ENCODE data around the gene TRMT1.

TRMT1 gene

DNA sequence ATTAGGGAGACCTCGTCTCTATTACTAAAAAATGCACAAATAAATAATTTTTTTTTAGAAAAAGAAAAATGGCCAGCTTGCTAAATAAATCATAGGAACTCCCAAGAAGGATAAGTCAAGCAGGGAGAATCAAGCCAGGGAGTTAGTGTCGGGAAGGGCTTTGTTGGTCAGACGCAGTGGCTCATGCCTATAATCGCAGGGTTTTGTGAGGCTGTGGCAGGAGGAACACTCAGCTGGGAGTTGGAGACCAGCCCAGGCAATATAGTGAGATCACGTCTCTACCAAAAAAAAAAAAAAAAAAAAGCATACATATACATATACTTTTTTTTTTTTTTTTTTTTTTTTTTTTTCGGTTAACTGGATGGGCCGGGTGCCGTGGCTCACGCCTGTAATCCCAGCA is 10.5 kb upstream of the TRMT1 start:
- DNase-seq, result no peak

DNA sequence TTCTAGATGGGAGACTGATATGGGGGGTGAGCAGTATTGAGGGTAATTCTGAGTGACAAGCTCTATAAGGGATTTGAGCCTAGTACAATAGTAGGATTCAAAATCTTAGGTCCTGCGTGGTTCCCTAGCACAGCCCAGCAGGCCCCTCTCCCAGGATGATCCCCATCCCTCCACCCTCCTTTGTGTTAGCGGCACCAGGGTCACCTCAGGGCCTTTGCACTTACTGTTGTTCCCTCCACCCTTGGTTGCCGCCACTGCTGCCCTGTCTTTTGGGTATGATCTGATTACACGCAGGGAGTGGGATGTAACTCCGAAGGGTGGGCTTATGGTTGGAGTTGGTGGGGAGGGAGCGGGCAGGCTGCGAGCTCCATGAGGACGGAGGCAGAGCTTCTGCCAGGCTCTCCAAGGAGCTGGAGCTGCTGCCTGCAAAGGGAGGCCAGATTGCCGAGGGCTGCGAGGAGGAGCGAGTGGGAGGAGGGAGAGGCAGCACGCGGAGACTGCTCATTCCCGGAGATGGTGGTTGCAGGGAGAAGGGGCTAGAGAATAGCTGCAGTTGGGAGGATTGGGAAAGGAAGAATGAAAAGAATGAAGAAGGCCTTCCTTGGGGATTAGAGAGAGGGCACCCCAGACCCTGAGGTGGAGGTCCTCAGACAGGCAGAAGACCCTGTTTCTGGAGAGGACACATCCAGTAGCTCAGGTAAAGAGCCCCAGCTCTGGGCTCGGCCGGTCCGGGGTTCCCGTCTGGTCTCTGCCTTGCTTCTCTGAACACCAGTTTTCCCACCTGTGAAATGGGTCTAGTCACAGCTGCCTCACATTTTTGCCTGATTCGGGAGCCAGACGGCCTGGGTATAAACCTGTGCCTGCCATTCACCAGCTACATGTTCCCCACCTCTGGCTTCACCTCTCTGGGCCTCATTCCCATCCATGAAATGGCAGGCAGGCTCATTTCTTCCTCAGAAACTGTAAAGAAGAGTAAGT is 6.7 kb upstream of the TRMT1 start:
- DNase-seq, result no peak

DNA sequence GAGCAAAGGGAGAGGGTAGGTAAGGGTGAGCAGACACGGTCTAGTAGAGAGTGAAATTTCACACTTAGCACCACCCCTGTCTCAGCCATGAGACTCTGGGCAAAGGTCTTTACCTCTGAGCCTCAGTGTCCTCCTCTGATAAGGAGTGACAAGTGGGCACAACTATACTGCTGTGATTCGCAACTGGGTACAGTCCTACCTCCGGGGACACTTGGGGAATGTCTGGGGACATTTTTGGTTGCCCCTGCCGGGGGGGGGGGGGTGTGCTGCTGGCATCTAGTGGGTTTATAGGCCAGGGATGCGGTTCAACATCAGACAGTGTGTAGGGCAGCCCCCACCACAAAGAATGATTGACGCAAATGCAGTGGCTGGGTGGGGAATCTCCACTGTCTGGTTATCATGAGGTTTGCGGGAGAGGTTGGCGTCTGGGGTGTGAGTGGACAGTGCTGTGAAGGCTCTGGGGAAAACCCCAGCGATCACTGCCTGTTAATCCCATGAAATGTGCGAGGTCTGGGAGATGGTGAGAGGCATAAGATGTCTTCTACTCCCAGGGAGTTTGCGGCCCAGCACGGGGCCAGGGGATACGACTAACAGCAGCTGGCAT is 5.8 kb upstream of the TRMT1 start:
- DNase-seq, result no peak

DNA sequence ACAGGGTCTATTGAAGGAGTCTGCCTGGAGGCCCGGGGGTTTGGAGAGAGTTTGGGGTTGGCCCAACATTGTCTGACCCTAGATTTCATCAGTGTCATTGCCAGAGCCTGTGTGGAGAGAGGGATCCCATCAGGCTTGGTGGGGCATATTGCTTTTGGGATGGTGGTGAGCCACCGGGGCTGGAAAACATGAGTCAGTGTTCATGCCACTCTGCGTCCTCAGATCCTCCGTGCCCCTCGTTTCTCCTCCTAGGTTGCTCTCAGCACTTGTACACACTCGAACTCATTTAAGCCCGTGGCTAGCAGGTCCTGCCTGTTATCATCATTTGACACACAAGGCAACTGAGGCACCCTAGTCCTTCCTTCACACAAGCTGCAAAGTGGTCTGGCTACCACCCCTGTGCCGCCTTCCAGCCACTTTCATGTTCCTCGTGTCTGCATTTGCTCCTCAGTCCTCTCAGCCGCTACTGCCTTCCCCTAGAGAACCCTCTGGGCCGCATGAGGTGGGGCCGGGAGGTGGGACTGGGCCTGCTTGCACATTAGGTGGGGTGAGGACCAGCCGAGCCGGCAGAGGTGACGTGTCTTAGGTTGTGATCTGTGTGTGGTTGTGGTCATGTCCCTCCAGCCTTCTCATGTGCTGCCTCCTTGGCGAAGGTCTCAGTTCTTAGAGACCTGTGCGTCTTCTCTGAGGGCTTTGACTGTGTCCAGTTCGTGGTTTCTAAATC is 5.2 kb upstream of the TRMT1 start:
- no peak for DNase-seq

DNA sequence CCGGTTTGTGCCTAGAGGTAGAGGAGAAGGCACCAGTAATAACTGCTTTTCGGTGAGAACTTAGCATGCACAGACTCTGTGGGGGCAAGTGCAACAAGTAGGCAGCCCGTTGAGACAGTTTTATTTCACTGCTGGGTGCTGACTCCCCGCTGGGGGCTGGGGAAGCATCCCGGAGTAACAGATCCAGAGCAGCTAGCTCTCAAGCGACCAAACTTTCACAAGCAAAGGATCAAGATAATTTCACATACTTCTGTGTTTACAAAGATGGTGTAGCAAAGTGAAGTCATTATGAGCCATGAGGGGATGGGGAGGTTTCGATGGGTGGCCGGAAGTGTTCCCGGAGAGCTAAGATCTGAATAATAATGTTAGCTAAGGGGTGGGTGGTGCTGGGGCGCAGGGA is 4.3 kb upstream of the TRMT1 start:
- DNase-seq, result no peak

DNA sequence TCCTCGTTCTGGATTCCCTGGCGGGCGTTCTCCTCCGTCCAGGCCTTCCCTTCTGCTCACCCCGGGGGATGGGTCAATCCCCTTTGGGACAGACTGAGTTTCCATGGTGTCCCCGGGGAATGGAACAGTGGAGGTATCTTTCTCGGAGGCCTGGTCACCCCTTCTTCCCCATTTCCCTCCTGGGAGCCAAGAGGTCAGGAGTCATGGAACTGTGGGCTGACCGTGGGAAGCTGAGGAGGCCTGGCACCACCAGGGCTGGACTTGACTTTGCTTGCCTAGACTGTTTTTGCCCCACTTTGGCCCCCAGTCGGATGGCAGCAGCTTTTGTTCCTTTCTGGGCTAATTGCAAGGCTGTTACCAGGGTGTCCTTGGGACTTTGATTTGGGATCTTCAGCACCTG is 3.5 kb upstream of the TRMT1 start:
- DNase-seq, result no peak

DNA sequence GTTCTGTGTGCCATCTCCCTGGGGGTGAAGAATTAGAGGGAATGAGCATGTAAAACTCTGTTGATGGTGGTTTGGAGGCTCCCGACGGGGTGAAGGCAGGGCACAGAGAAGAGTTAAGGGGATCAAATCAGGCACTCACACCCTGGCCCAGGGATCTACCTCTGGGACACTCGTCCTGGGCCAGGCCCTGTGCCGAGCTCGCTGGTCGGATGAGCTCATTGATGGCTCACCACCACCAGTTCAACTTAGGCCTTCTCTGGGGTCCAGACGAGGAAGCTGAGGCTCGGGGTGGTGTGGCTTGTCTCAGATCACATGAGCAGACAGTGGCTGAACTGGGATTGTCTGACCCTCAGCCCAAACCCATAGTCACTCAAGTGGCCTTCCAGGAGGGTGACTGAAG is 3.1 kb upstream of the TRMT1 start:
- DNase-seq, result no peak

DNA sequence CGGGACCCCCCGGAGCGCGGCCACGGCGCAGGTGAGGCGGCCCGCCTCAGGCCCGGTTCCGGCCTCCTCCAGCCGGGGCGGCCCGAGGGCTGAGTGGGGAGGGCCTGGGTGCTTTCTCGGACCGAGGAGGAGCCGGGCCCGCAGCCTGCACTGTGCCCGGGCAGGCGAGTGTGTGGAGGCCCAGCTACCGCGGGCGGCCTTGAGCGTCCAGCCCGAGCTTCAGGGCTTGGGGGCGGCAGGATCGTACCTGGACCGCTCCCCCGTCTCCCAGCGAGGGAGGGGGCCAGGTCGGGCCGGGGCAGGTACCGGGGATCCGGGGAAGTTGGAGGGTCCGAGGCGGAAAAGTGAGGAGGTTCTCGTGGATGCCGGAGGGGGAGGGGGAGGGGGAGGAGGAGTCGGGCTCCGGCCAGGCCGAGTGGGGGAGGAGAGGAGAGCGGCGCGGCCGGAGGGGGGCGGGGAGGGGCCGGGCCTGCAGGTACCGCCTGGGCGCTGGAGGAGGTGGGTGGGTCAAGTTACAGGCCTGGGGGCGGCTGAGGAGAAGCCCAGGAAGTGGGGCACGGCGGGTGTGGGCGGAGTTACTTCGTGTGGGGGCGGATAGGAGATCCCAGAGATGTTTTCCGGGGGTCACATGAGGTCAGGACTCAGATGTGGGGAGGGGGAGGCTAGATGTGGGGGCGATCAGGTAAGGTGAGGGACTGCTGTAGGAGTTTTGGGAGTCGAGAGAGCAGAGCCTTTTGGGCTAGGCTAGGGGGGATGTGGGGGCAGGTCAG is 2.1 kb upstream of the TRMT1 start:
- peak; percentile 51 for DNase-seq

DNA sequence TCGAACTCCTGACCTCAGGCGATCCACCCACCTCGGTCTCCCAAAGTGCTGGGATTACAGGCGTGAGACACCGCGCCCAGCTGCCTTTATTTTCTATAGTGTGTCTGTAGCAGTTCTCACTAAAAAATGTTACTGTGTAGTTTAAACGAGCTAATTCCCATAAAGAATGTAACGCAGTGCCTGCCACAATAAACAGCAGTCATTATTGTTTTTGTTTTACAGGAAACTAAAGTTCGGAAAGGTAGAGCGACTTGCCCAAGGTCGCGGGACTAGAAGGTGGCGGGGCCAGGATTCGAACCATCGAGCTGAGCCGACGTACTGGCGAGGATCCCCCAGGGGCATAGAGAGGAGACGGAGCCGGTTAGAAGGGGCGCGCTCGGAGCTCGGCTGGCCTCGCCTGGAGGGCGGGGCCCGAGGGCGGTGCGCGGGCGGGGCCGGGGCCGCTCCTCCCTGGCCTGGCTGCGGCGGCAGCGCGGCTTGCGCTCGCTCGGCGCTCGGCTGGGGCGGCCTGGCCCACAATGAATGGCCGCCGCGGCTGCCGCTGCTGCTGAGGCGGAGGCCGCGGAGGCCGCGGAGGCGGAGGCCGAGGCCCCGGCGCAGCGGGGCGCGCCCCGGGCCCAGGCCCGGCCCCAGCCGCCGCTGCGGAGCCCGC is 1.4 kb upstream of the TRMT1 start, which contains the start of gene NACC1:
TSS of gene NACC1 (plus strand) at position 493 of the 652 bp plus-strand sequence. CDS start 16,944 bp downstream, outside the sequence.
- DNase-seq, result peak; percentile 70

DNA sequence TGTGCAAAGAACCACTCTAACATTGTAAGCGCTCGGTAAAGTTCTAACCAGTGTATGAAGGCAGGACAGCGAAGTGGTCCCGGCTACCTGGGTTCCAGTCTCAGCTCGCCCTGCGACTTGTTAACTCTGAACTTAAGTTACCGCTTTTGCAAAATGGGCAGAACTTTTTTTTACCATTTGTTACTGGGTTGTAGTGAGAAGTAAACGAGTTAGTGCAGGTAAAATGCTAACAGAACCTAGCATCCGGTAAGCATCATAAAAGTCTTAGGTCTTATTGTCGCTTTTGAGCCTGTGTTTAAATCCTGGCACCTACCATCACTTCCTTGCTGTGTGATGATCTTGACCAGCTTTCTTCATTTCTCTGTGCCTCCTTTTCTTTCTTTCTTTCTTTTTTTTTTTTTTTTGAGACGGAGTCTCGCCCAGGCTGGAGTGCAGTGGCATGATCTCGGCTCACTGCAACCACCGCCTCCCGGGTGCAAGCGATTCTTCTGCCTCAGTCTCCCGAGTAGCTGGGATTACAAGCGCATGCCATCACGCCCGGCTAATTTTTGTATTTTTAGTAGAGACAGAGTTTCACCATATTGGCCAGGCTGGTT is 734 bp upstream of the TRMT1 start:
- DNase-seq, result no peak

DNA sequence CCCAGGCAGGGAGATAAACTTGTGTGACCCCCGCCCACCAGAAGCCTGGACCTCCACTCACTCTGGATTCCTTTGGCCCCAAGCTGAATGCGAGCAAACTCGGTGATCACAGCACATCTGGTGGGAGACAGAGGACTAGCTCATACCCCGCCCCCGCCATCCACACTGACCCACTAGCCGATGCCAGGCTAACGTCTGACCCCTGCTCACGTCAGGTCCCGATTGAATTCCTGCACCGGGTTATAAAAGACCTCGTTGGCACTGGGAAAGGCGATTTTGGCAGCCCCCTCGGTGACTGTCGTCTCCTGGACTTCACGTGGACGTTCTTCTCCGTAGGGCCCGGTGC is 631 bp downstream of the TRMT1 start:
- no peak for DNase-seq

DNA sequence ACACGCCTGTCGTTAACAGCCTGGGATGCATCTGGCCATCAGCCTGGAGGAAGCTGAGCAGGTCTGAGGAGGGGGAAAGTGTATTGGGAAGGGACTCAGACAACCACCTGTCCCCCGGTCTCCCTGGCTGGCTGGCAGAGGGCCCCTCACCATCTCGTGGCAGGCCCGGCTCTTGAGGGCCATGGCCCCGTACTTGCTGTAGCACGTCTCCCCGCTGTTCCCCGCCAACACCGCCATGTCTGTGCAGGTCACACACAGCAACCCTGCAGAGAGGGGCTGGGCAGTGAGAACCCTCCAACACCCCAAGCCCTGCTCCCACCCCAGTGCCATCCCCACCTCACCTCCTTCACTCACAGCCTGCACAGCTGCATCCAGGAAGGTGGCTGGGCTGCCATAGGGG is 4.0 kb downstream of the TRMT1 start:
- no peak for DNase-seq

DNA sequence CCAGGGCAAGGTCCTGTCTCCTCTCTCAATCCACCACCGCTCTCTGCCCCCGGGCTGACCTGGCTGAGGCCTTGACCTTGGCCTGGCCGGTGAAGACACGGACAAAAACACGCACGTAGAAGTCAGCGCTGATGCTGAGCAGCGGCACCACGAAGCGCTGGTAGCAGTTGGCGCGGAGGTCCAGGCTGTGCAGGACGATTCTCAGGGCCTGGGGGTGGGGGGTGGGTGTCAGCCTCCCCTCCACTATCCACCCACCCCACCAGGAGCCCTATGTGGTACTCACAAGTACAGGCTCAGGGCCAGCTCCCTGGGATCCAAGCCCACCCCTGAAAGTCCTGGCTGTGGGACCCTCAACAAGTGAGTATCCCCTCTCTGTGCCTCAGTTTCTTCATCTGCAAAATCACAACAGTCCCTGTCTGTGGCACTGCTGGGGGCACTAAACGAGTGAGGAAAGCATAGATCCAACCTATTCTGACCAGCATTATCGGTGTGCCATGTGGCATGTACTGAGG is 6.4 kb downstream of the TRMT1 start:
- DNase-seq, result no peak

DNA sequence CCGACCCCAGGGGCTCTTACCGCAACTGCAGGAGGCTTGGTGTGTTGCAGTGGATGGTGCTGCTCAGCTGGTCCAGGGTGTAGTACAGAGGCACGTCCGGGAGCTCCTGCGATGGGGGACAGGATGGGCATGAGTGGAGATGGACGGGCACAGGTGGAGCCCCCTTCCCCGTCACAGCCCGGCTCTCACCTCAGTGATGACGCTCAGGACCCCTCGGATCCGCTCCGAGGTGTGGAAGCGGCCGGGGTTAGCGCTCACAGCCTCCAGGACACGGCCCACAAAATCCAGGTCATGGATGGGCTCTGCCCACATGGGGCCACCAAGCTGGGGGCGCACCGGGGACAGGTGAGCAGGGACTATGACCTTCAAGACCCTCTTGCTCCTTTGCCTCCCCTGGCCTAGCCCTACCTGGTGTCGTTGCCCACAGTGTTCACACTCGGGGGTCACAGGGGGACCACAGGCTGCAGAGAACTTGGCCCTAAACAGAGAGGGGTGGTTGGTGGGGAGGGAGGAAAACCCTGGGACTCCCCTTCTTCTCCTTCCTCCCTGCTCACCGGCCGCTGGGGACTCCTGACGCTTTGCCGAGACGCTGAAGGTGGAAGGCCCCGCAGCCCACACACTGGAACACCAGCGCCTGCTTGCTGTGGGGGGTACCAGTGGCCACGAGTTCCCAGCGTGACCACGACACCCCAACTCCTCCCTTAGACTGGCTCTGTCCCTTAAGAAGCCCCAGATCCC is 7.0 kb downstream of the TRMT1 start:
- DNase-seq, result no peak

DNA sequence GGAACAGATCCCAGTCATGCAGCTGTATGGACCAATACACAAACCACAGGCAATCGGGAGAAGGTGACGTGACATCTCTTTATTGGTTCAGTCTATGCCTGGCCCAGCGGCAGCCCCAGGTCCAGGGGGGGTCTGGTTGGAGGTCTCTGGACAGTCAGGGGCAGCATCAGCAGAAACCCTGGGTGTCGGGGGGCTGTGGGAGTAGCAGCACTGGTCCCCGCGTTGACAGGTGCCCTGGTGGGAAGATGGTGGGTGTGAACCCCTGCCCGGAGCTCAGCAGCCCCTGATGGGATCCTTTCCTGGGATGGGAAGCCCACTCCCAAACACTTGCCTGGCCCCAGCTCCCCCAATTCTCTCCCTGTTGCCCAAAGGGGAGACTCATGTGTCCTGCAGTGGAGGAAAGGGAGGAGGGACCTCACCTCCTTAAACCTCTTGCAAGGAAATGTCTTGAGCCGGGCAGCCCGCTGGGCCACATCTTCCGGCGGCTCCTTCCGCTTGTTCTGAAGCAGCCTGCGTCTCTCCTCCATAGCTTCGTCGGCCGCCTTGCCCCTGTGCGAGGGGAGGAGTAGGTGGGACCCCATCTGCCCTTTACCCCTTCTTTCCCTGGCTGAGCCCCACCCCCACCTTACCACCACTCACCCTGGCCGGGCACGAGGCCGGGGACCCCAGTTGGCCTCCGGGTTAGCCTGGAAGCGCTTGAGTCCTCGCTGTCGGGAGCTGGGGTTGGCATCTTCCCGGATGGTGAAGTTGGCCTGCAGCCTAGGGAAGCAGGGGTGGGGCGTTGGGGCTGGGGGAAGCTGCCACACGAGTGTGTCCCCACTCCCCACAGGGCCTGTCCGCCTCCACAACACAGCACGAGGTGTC is 11.5 kb downstream of the TRMT1 start:
- no peak for DNase-seq

DNA sequence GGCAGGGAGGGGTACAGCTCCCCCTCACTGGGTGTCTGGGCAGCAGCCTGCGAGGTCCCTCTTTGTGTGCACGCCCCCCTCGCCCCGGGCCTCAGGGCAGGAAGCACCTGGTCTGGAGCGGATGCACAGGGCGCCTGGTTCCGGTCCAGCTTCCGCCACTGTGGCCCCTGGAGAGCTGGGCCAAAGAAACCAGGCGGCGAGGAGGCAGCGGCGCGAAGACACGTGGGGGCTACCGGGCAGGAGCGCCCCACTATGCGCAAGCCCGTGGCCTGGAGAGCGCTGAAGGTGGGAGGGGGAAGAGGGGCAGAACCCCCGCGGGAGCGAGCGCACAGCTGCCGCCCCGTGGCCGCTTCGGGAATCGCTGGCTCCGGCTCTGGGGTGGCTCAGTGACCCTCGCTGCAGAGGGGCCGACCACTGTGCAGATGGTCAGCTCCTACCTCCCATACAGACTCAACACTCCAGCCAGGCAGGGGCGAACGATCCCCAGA is 12.1 kb downstream of the TRMT1 start:
- no peak for DNase-seq

DNA sequence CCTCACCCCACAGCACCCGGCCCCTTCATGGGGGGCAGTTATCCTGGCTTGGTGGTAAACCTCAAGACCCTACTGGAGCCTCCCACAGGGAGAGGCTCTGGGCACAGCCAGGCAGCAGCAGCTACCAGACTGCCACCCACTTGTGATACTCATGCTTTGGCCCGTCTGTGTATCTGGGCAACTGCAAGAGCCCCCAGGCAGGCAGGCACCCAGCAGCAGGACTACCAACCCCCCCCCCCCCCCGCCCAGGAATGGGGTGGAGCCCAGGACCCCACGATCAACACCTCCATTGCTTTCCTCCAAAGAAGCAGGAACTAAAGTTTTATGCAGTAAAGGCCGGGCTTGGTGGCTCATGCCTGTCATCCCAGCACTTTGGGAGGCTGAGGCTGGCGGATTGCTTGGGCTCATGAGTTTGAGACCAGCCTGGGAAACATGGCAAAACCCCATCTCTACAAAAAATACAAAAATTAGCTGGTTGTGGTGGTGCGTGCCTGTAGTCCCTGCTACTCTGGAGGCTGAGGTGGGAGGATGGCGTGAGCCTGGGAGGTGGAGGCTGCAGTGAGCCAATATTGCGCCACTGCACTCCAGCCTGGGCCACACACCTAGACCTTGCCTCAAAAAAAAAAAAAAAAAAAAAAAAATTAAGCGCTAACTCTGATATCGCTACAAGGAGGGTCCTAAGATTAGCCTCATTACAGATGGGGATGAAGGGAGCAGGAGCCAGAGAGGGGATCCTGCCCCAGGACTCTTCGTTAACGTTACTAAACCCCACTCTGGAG is 12.8 kb downstream of the TRMT1 start:
- DNase-seq, result no peak
